GM21717 (cell line): ENCODE data around the gene TEKT1.
"Not testable (repeated sequence)": the region's sequence is repeated elsewhere in the genome, so short reads cannot be mapped to it uniquely, and the experiment has no call there.

Experiments
- ATAC-seq: cut with Tn5 transposase; IDR thresholded peaks from one replicate; pipeline ENCODE4 v1.9.1; 2021; ENCODE audit warnings: mild to moderate bottlenecking, moderate library complexity; ENCODE audit not compliant: unreplicated experiment

Gene TEKT1

DNA sequence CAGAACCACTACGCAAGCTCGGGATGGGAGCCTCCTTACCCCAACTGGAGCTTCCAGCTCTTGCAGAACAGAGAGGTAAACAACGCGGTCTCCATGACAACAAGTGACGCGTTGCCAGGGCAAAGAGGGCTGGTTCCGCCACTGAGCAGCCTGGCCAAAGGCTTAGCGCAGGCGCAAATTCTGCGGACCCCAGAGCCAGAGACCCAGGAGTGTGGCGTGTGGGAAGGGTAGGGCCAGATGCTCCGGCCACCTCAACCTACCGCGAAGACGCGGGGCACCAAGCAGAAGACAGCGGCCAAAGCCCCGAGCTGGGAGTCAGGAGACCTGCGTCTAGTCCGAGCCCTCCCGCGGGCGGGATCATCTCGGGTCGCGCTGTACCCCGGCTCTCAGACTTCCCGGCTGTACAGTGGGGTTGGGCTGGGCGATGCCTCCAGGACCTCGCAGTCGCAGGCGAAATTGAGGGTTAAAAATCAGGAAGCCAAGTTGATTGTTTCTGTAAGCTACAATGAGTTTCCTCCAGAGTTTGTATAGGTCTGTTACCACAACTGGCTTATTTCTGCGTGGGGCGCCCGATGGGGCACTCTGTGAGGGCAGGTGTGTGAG is at the start of gene TEKT1:
Gene TEKT1, minus strand, starts transcription at position 69 of the 603 bp plus-strand sequence. CDS start 1,353 bp downstream, outside the sequence.
- ATAC-seq: no peak

DNA sequence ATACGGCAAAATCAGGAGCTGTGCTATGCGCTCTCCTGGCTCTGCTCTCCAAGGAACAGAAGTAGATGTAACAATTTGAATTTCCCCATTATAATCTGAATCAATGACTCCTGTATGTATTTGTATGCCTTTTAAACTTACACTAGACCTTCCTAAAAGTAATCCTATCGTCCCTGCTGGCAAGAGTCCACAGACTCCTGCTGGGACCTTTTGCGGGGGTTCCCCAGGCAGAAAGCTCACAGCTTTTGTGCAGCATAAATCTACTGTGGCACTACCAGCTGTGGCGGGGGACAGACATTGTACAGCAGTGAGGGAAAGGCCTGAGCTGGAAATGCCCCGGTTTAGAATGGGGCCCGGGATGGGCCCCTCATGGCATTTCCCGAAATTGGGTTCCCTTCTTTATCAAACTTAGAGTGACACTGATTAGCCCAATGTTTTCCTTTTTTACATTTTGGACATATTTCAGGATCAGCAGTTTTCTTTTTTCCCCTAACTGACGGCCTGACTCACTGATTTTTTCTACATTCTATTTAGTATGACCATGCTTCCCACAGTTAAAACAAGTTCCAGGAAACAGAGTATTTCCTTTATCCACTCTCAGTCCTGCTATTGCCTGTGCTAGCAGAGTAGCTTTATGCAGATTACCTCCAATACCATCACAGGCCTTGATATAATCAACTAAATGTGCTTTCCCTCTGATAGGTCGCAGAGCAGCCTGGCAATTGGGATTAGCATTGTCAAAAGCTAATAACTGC is 47.9 kb upstream of the TEKT1 start:
- not testable (repeated sequence) for ATAC-seq

DNA sequence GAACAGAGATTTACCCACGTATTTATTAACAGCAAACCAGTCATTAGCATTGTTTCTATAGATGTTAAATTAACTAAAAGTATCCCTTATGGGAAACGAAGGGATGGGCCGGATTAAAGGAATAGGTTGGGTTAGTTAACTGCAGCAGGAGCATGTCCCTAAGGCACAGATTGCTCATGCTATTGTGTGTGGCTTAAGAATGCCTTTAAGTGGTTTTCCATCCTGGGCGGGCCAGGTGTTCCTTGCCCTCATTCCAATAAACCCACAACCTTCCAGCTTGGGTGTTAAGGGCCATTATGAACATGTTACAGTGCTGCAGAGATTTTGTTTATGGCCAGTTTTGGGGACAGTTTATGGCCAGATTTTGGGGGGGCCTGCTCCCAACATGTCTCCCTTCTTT is 43.7 kb upstream of the TEKT1 start:
- not testable (repeated sequence) for ATAC-seq

DNA sequence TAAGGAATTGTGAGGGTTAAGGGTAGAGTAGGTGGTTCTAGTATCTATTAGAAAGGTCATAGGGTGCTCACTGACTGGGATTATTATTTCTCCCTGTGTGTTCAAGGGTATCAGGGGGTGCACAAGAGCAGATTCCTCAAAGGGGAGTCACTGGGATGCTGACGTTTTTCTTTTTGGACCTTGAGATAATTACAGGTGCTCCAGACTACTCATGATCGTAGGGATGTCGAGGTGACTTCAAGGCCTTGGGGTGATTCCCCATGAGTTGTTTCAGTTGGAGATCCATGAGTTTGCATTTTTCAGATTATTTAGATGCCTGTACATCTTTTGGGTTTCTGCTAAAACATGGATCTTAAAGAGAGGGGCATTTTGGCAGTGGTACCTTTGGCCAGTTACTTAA is 41.4 kb upstream of the TEKT1 start:
- no peak for ATAC-seq

DNA sequence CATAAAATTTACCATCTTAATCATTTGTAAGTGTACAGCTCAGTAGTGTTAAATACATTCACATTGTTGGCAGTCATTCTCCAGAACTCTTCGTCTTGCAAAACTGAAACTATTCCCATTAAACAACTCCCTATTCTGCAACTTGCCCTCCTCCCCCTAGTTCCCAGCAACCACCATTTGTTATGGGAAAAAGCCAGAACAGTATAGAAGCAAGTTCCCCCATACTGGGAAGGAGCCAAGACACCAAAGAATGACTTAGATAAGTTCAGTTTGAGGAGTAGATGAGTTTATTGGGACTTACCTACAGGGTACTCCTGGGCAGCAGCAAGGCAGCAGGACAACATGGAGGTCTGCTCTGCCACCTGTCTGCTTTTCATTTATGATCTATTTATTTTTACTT is 39.3 kb upstream of the TEKT1 start:
- no peak for ATAC-seq

DNA sequence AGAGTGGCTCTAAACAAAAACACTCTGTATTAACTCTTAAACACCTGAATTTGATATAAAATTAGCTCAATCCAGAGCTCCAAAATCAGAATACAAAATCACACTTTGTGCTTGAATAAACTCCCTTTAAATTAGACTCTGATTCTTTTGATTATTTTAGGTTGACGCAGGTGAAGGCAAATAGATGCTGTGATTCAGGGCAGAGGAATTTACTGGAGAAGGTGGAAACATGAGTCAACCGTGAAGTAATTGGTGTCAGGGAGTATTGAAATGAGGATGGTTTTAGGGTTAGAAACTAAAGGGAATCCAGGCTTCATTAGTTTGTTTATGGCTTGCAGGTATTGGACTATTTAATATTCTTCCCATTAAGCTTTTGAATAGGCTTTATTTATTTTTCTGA is 37.1 kb upstream of the TEKT1 start:
- no peak for ATAC-seq

DNA sequence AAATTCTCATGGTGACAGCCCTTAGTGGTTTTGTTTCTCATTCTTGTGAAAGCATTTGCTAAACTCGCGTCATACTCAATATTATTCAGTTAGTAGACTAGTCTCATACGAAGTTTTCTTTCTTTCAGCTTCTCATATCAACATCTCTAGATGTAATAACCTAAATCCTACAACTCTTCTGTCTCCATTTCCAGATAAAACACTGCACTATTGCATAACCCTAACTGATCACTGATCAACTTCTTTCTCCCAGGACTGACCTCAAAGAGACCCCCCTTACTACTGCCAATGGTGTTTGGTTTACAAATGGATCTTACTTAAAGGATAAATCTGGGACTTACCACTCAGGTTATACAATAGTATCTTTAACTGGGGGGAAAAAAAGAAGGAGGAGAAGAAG is 36.3 kb upstream of the TEKT1 start:
- no peak for ATAC-seq

DNA sequence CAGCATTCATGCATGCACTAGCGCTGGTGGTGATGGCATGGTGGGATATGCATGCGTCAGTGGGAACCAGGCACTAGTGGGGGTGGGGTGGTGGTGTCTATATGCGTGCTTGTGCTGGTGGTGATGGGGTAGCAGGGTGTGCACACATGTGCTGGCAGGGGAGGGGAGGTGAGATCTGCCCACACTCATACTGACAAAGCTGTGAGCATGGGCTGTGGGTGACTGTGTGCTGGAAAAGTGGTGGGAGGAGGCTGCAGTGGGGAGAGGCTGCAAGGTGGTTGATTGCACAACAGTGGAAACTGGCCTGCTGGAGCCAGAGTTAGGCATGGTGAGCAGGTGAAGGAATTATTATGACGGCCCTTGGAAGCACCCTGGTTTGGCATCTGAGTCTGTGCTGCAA is 31.3 kb upstream of the TEKT1 start:
- ATAC-seq: no peak

DNA sequence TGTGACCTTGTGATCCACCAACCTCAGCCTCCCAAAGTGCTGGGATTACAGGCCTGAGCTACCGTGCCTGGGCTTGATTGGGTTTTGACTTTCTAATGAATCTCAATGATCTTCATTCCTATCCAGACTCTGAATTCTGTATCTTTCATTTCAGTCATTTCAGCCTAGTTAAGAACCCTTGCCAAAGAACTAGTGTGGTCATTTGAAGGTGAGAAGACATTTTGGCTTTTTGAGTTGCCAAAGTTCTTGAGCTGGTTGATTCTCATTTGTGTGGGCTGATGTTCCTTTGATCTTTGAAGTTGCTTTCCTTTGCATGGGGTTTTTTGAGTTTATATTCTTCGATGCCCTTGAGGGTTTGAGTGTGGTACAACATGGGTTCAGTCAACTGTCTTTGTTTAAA is 30.6 kb upstream of the TEKT1 start:
- ATAC-seq: no peak

DNA sequence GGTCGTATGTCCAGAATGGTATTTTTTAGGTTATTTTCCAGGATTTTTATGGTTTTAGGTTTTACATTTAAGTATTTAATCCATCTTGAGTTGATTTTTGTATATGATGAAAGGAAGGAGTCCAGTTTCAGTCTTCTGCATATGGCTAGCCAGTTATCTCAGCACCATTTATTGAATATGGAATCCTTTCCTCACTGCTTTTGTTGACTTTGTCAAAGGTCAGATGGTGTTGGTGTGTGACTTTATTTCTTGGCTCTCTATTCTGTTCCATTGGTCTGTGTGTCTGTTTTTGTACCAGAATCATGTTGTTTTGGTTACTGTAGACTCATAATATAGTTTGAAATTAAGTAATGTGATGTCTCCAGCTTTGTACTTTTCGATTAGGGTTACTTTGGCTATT is 26.4 kb upstream of the TEKT1 start:
- no peak for ATAC-seq

DNA sequence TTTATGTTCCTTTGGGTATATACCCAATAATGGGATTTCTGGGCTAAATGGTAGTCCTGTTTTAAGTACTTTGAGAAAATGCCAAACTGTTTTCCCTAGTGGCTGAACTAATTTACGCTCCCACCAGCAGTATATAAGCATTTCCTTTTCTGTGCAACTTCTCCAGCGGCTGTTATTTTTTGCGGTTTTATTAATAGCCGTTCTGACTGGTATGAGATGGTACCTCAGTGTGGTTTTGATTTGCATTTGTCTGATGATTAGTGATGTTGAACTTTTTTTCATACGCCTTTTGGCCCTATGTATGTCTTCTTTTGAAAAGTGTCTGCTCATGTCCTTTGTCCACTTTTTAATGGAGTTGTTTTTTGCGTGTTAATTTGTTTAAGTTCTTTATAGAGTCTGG is 25.8 kb upstream of the TEKT1 start:
- ATAC-seq: no peak

DNA sequence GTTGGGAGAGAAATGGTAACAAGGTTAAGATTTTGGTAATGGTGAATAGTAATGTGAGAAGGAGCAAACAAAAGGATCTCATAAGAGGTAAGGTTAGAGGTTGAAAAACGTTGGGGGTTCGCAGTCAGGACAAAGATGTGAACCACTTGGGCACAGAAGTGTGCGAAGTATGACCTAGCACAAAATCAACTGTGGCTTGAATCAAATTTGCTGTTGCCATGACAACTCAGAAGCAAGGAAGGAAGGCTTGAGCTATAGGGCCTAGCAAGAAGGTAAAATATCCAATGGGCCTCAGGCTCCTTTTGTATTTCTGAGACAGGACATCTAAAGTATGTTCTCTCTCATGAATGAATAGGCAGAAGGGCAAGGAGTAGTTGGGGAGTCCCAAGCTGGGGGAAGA is 24.5 kb upstream of the TEKT1 start:
- no peak for ATAC-seq

DNA sequence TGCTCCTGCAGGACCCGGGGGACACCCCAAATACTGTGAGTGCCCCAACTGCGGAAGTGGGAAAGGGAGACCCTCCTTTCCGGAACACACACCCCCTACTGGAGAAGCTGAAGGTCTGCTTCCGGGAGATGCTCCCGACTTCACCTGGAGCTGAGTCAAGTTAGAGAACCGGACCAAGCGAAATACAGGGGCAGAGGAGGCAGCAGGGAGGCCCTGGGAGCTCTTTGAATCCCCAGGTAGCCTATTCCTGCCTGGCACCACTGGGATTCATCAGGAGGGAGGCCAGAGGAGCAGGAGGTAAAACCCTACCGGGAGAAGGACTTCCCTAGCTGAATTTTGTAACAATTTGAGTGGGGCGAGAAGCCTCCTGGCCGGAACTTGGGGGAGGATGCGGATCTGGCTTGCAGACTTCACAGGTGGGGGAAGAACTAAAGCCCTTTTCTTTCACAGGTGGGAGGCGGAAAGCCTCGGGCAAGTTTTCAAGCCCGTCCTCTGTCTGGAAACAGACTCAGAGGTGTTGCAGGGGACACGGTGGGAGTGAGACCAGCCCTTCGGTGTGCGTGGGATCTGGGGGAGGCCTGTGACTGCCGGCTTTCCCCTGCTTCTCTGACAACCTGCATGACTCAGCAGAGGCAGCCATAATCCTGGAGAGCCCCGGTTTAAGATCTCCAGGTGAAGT is 22.4 kb upstream of the TEKT1 start:
- no peak for ATAC-seq

DNA sequence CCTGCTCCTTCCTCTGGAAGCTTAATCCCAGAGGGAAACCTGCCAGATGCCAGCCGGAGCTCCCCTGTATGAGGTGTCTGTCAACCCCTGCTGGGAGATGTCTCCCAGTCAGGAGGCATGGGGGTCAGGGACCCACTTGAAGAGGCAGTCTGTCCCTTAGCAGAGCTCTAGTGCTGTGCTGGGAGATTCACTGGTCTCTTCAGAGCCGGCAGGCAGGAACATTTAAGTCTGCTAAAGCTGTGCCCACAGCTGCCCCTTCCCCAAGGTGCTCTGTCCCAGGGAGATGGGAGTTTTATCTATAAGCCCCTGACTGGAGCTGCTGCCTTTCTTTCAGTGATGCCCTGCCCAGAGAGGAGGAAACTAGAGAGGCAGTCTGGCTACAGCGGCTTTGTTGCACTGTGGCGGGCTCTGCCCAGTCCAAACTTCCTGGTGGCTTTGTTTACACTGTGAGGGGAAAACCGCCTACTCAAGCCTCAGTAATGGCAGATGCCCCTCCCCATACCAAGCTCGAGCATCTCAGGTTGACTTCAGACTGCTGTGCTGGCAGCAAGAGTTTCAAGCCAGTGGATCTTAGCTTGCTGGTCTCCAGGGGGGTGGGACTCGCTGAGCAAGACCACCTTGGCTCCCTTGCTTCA is 17.1 kb upstream of the TEKT1 start:
- ATAC-seq: not testable (repeated sequence)

DNA sequence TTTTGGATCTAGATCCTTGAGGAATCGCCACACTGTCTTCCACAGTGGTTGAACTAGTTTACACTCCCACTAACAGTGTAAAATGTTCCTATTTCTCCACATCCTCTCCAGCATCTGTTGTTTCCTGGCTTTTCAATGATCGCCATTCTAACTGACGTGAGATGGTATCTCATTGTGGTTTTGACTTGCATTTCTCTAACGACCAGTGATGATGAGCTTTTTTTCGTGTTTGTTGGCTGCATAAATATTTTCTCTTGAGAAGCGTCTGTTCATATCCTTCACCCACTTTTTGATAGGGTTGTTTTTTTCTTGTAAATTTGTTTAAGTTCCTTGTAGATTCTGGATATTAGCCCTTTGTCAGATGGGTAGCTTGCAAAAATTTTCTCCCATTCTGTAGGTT is 14.6 kb upstream of the TEKT1 start:
- ATAC-seq: not testable (repeated sequence)

DNA sequence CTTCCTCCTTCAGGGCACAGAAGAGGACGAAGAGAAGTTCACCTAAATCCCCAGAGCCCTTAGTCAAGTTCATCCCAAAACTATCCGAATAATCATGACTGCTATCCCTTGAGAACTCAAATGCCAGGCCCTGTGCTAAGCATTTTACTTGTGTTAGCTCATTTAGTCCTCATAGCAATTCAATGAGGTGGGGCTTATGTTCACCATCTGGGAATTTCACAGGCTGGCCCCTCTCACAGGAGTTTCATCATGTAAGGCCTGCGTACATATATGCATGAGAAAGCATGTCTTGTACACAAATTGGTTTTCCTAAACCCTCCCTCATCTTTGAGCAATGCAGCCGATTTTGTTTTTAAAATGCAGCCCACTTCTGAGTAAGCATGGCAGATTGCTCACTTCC is 12.9 kb upstream of the TEKT1 start:
- ATAC-seq: not testable (repeated sequence)

DNA sequence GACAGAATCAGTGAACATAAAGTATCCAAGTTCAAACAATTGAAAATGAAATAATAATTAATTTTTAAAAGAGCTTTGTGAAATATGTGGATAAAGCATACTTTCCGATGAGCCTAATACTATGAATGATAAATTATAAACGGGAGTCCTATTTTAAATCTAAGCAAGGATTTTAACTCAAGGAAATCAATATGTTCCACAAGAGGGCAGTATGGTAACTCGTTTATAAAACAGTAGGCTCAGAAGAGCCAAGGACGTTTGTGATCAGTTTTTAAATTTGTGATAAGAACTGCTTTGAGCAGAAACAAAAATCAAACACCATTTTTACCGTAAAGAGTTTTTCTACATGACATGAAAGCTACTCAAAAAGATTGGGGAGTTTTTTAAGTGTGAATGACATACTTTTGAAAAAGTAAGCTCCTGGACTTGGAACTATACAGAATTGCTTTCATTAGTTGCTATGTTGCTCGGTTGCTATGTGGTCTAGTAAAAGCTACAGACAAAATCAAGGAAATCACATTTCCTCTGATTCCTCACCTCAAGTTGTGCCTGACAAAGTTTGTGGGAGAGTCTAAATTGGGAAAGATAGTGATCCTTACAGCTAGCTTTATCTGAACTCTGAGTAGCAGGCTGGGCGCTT is 11.8 kb upstream of the TEKT1 start:
- ATAC-seq: no peak

DNA sequence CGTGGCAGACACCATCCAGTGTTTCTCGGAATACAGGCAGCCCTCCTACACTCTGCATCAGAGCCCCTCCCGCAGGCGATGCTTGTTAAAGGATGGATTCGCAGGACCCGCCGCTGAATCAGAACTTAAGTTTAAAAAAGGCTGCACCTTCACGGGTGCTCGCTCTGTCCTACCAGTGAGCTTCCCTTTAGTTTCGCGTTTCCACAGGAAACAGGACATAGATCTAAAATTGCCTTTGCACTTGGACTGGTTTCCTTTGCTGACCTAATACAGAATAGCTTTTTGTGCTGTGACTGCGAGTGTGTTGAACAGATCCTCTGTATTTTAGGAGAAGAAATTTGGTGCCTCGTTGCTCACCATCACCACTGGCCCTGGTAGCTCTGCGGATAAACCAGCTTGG is 10.2 kb upstream of the TEKT1 start:
- not testable (repeated sequence) for ATAC-seq

DNA sequence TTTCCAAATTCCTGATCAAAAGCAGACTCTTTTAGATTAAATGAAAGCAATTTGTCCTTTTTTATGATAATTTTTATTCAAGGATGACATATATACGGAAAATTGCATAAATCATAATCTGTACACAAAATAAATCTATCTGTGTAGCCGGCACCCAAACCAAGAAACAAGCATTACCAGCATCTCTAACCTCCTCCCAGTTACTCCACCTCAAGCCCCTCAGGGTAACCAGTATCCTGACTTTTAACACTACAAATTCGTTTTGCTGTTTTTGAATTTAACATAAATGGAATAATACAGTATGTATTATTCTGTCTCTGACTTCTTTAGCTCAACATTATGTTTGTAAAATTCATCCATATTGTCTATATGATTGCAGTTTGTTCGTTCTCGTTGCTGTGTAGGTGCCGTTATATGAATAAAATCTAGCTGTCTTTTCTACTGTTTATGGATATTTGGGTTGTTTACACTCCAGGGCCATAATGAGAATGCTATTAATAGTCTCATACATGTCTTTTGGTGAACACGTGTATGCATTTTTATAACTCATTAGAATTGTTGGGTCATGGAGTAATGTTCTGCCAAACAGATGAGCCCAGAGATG is 1.0 kb downstream of the TEKT1 start:
- no peak for ATAC-seq

DNA sequence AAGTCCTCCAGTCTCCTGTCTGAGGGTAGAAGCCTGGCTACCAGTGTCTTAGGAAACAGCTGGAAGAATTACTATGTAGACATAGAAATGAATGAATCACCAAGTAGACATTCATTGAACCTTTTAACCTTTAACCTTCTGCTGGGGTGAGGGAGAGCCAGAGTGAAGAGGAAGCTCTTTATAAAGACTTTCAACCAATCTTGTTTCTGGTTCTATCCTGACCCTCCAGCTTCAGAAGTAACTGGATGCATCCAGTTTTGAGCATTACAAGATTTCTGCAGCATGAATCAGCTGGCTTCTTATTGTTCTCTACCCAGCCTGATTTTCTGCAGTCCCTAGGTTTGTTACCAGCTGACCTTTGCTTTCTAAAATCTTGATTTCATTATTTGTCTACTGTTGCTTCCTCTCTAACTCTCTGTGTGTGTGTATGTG is 8.5 kb downstream of the TEKT1 start:
- ATAC-seq: no peak

DNA sequence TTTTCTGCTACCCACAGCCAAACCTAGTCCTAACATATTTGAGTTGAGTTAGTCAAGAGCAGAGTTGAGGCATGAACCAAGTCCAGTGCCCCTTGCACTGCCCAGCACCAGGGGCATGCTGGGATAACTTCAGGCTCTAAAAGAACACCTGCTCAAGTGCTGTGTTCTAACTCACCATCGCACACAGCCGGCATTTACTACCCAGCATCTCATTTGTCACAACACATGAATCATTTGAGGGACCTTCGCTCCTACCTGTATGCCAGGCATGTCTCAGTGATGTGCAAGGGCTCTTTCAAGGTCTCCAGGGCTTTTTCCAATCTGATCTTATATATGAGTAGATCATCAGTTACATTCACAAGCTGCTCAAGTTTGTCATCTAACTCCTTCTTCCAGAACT is 12.6 kb downstream of the TEKT1 start:
- ATAC-seq: no peak
